Urothelium cell line (cell line): ENCODE data around the gene DUSP7.

Experiments
- DNase-seq: peaks from one replicate; pipeline ENCODE4 v3.0.0; 2011; ENCODE audit warnings: low spot score, mixed read lengths
- FAIRE-seq: peaks from 2 replicates; lab custom pipeline; 2011; peaks lifted over from hg19 to GRCh38; lab: Jason Lieb, UNC

DUSP7 gene

GRCh38 chr3:52086976-52087663 is 30.7 kb upstream of the DUSP7 start:
- no peak for DNase-seq
- FAIRE-seq: no peak

- FAIRE-seq (no peak), DNase-seq (no peak)
Measured at GRCh38 chr3:52086461-52086860, 30.1 kb upstream of the DUSP7 start.

- FAIRE-seq (no peak), DNase-seq (no peak)
Measured at GRCh38 chr3:52085681-52086282, 29.4 kb upstream of the DUSP7 start.

GRCh38 chr3:52084954-52085680 is 28.7 kb upstream of the DUSP7 start:
- DNase-seq: no peak
- FAIRE-seq: no peak

GRCh38 chr3:52084216-52084945 is 28.0 kb upstream of the DUSP7 start:
- no peak for FAIRE-seq

GRCh38 chr3:52083556-52084087 is 27.3 kb upstream of the DUSP7 start:
- FAIRE-seq: no peak
- no peak for DNase-seq

More at GRCh38 chr3:52084216-52084945, 28.0 kb upstream of the DUSP7 start:
- DNase-seq: no peak

- FAIRE-seq: peak; percentile 63
Measured at GRCh38 chr3:52082951-52083350, 26.6 kb upstream of the DUSP7 start.

GRCh38 chr3:52080830-52081719 is 24.7 kb upstream of the DUSP7 start:
- DNase-seq (no peak), FAIRE-seq (no peak)

More at GRCh38 chr3:52082951-52083350, 26.6 kb upstream of the DUSP7 start:
- no peak for DNase-seq

GRCh38 chr3:52079958-52080357 is 23.6 kb upstream of the DUSP7 start:
- DNase-seq (no peak), FAIRE-seq (no peak)

- DNase-seq (no peak), FAIRE-seq (no peak)
Measured at GRCh38 chr3:52078781-52079560, 22.6 kb upstream of the DUSP7 start.

- FAIRE-seq (no peak), DNase-seq (no peak)
Measured at GRCh38 chr3:52077925-52078324, 21.6 kb upstream of the DUSP7 start.

GRCh38 chr3:52076896-52077780 is 20.8 kb upstream of the DUSP7 start:
- DNase-seq: no peak
- no peak for FAIRE-seq

GRCh38 chr3:52073490-52073889 is 17.1 kb upstream of the DUSP7 start:
- no peak for FAIRE-seq
- DNase-seq: no peak

- FAIRE-seq (no peak), DNase-seq (no peak)
Measured at GRCh38 chr3:52072471-52072870, 16.1 kb upstream of the DUSP7 start.

GRCh38 chr3:52072020-52072419 is 15.6 kb upstream of the DUSP7 start:
- DNase-seq: no peak
- no peak for FAIRE-seq

GRCh38 chr3:52070724-52071621 is 14.6 kb upstream of the DUSP7 start:
- FAIRE-seq: no peak
- DNase-seq: no peak

GRCh38 chr3:52069855-52070254 is 13.5 kb upstream of the DUSP7 start:
- DNase-seq: no peak
- no peak for FAIRE-seq
